Activated naive CD8-positive, alpha-beta T cell treated with anti-CD3 and anti-CD28 coated beads, Interleukin-2, amount 10 ng/mL, durations not matched to agents 7 days and 5 days (primary cell): ENCODE results near the gene FARSA. TPM values are rescaled to one million over a fixed set of nuclear protein-coding genes. Genes with fewer than 3 reads are reported as not detected.

Source experiments
- ATAC-seq: fragments of 150-1000 bp; cut with Tn5 transposase; one replicate; pipeline ENCODE4 v1.10.0; 2021; ENCODE audit warnings: low read depth, moderate library complexity
- POLR2A ChIA-PET: fragments of 350-600 bp; sonication (Branson Sonifier 250); formaldehyde crosslinking; loops from one replicate; lab custom pipeline; 2021; ENCODE audit warnings: antibody characterized with exemption; lab: Charles Lee
- DNase-seq: peaks from one replicate; pipeline ENCODE4 v3.0.0; 2021
- H3K27ac Mint-ChIP-seq: one replicate; pipeline ENCODE4 v1.8.0; 2022; ENCODE audit warnings: mild to moderate bottlenecking, mixed read lengths
- H3K27me3 Mint-ChIP-seq: one replicate; pipeline ENCODE4 v1.8.0; 2022; ENCODE audit warnings: mild to moderate bottlenecking, moderate library complexity, mixed read lengths
- H3K36me3 Mint-ChIP-seq: one replicate; pipeline ENCODE4 v1.8.0; 2021; ENCODE audit warnings: mild to moderate bottlenecking, mixed read lengths
- H3K4me1 Mint-ChIP-seq: one replicate; pipeline ENCODE4 v1.8.0; 2021; ENCODE audit warnings: mixed read lengths
- H3K4me3 Mint-ChIP-seq: one replicate; pipeline ENCODE4 v1.8.0; 2022; ENCODE audit warnings: mild to moderate bottlenecking, moderate library complexity, mixed read lengths
- H3K9me3 Mint-ChIP-seq: one replicate; pipeline ENCODE4 v1.8.0; 2021; ENCODE audit warnings: mixed read lengths
- total RNA-seq, 2 experiments: library from RNA; stranded (reverse); gene quantifications; one replicate each; pipeline ENCODE4 v1.2.3, GENCODE V29; 2021

The FARSA gene
- total RNA-seq, 2 experiments from 2014 or later, result 69.2 to 73.3 TPM

DNA sequence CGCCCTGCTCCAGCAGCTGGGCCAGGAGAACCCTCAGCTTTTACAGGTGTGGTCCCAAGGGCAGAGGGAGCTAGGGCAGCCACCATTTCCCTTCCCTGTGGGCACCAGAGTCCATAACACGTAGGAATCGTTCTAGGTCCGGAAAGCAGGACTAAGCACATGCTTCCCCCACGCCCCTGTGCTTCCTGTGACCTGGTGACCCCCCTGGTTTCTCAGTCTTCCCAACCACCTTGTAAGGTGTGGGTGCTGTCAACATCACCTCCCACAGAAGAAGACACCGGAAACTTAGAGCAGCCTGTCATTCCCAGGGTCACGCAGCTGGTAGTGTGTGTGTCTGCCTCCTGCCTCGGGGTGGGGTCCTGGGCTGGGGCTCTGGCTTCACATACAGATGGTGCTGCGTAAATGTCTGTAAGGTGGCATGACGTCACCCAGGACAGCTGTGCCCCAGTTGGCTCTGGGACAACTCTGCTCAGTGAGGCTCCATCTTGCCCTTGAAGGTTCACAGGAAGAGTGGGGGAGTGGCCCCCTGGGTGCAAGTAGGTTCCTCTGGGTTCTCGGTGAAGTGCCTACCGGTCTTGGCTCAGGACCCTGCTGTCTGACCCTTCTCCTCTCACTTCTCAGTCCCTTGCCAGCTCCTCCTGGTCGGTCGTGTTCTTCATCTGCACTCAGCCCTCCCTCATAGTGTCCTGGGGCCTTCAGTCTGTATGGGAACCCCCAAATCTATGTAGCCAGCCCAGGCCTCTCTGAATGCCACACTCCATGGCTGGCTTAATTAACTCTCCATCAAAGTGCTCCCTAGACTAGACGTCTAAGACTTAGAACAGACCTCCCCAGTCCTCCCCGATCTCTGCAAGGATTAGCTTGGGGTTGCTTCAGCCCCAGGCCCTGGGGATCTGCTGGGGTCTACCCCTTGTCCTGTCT lies 16.1 kb upstream of the FARSA start:
- Mint-ChIP-seq H3K27ac (peak overlapping the region; percentile 31), H3K27me3 (no peaks in the 10 kb centered on the region), H3K36me3 (peaks cover 30% of the 10 kb centered on the region), H3K9me3 (no peaks in the 10 kb centered on the region), H3K4me3 (no peak overlapping the region), H3K4me1 (peaks cover 30% of the 10 kb centered on the region)
- no peak for DNase-seq
- POLR2A ChIA-PET, result interaction anchor here (0.7 kb wide), 1 partner anchor 102 kb away, joined by 5 read pairs; no protein-coding TSS in a partner anchor
- ATAC-seq, result no peak

DNA sequence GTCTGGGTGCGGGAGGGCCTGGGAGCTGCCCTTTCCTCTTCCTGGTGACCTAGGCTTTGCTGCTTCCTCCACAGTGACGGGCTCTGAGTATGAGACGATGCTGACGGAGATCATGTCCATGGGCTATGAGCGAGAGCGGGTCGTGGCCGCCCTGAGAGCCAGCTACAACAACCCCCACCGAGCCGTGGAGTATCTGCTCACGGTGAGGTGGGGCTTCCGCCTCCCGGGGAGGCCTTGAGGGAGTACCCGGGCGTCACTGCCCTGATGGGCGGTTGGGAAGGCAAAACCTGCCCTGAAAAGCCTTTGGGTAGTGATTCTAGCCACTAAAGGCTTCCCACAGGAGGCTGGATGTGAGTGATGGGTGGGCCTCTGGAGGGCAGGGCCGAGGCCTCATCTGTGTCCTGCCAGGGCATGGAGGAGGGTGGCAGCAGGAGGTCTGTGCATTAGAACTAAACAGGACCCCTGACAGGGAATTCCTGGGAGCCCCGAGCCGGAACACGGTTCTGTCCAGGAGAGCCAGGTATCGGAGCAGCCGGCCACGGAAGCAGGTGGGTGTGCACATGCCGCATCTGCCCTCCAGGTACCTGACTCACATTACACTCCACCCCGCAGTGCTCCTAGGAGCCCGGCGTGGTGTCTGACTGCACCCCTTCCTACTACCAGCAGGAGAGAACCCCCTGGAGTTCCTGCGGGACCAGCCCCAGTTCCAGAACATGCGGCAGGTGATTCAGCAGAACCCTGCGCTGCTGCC lies 15.3 kb upstream of the FARSA start:
- Mint-ChIP-seq H3K4me1 (peaks cover 29% of the 10 kb centered on the region), H3K9me3 (no peaks in the 10 kb centered on the region), H3K27me3 (no peaks in the 10 kb centered on the region), H3K4me3 (no peak overlapping the region), H3K36me3 (peaks cover 31% of the 10 kb centered on the region), H3K27ac (peak overlapping the region; percentile 38)
- ATAC-seq (no peak), DNase-seq (no peak)
- POLR2A ChIA-PET, result interaction anchor here (1.2 kb wide), 1 partner anchor 16 kb away, joined by 3 read pairs; no protein-coding TSS in a partner anchor

DNA sequence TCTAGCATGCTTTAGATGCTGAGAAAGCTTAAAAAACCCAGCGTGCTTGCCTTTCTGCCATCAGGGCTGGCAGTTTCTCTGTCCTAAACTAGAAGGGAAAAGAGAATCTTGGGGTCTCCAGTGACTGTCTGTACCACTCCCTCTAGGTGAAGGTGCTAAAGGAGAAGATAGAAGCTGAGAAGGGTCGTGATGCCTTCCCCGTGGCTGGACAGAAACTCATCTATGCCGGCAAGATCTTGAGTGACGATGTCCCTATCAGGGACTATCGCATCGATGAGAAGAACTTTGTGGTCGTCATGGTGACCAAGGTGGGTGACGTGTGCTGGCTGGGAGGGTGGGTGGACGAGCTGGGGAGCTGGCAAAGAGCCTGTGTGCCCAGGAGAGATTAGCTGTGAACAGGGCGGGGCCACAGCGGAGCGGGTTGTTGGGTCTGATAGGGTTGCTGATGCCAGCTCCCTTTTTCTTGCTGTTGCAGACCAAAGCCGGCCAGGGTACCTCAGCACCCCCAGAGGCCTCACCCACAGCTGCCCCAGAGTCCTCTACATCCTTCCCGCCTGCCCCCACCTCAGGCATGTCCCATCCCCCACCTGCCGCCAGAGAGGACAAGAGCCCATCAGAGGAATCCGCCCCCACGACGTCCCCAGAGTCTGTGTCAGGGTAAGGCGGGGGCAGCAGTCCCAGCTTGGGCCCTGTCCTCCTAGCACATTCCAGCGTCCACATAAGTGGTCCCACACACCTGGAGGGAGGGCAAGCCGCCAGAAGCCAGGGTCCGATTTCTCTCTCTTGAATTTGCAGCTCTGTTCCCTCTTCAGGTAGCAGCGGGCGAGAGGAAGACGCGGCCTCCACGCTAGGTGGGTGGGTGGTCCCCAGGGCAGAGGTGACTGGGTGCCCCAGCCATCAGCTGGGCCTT lies 14.4 kb upstream of the FARSA start:
- H3K4me3 Mint-ChIP-seq, result no peak overlapping the region
- DNase-seq, result no peak
- peaks cover 38% of the 10 kb centered on the region for H3K36me3 Mint-ChIP-seq
- H3K9me3 Mint-ChIP-seq, result no peaks in the 10 kb centered on the region
- ATAC-seq, result no peak
- no peaks in the 10 kb centered on the region for H3K27me3 Mint-ChIP-seq
- POLR2A ChIA-PET, result interaction anchor here (0.5 to 1.2 kb wide), 3 partner anchors 14 to 68 kb away, joined by 3 to 5 read pairs (median 5); no protein-coding TSS in a partner anchor
- H3K27ac Mint-ChIP-seq, result peak overlapping the region; percentile 38
- H3K4me1 Mint-ChIP-seq, result peaks cover 34% of the 10 kb centered on the region

DNA sequence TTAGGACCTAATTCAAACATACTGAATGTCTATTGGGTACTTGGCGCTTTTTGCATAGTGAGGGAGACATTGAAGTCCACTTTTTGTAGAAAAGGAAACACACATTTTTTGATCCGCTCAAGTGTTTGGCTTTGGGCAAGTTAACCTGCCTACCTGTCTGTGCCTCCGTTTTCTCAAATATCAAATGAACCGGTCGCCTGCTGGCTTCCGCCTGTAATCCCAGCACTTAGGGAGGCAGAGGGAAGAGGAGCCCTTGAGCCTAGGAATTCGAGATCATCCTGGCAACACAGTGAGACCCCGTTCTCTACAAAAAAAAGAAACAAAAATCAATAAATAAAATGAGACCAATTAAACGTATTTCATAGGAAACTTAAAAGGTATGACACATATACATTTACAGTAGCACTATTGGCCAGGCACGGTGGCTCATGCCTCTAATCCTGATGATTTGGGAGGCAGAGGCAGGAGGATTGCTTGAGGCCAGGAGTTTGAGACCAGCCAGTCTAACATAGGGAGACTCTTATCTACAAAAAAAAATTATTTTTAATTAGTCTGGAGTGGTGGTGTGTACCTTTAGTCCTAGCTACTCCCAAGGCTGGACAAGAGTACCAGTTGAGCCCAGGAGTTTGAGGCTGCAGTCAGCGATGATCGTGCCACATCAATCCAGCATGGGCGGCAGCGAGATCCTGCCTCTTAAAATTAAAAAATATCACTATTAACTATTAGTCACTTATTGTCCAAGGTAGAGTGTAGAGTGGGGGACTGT lies 13.4 kb upstream of the FARSA start:
- Mint-ChIP-seq H3K4me1 (peaks cover 35% of the 10 kb centered on the region), H3K4me3 (peak overlapping the region; percentile 97), H3K9me3 (no peaks in the 10 kb centered on the region), H3K36me3 (peaks cover 39% of the 10 kb centered on the region), H3K27me3 (no peaks in the 10 kb centered on the region), H3K27ac (peak overlapping the region; percentile 84)
- POLR2A ChIA-PET, result interaction anchor here (0.5 to 1.9 kb wide), 9 partner anchors 9 to 298 kb away, joined by 3 to 10 read pairs (median 4); partner anchors contain the start of genes CALR and FARSA
- ATAC-seq (no peak), DNase-seq (no peak)

GRCh38 chr19:12946092-12946721 lies 12.7 kb upstream of the FARSA start:
- peak; percentile 67 for ATAC-seq
- H3K9me3 Mint-ChIP-seq, result no peaks in the 10 kb centered on the region
- H3K27ac Mint-ChIP-seq, result peak overlapping the region; percentile 84
- peak; percentile 73 for DNase-seq
- peaks cover 35% of the 10 kb centered on the region for H3K4me1 Mint-ChIP-seq
- POLR2A ChIA-PET, result interaction anchor here (0.5 to 1.9 kb wide), 9 partner anchors 9 to 299 kb away, joined by 3 to 10 read pairs (median 4); partner anchors contain the start of genes CALR and FARSA
- H3K36me3 Mint-ChIP-seq, result peaks cover 43% of the 10 kb centered on the region
- H3K27me3 Mint-ChIP-seq, result no peaks in the 10 kb centered on the region
- H3K4me3 Mint-ChIP-seq, result peak overlapping the region; percentile 97

DNA sequence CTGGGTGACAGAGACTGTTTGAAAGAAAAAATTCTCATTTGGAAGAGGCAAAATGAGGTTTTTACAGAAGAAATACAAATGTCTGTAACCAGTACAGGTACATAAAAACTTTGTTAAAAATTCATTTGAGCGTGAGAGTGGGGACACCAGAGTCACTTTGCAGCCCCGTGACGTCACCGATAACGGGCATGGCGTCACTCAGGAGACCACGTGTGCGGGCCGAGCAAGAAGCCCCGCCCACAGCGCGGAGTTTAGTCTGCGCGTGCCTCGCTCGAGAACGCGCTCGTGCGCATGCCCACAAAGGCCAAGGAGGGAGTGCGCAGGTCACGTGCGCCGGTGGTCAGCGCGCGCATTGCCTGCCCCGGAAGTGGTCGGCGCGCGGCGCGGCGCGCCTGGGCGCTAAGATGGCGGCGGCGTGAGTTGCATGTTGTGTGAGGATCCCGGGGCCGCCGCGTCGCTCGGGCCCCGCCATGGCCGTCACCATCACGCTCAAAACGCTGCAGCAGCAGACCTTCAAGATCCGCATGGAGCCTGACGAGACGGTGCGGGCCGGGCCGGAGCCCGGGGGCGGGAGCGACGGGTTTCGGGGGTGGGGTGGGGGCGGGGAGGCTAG lies 12.1 kb upstream of the FARSA start, which contains the start of gene RAD23A:
Gene RAD23A, plus strand, starts transcription at position 384 of the 613 bp plus-strand sequence. Its CDS starts 87 bp downstream, at position 471.
- peaks cover 39% of the 10 kb centered on the region for H3K4me1 Mint-ChIP-seq
- POLR2A ChIA-PET, result interaction anchor here (1.0 to 1.9 kb wide), 4 partner anchors 10 to 236 kb away, joined by 3 to 10 read pairs (median 7); partner anchors contain the start of gene FARSA
- ATAC-seq (peak; percentile 78), DNase-seq (peak; percentile 100)
- peak within 1 kb of the TSS; percentile 99 for H3K27ac Mint-ChIP-seq
- H3K9me3 Mint-ChIP-seq, result no peaks in the 10 kb centered on the region
- H3K27me3 Mint-ChIP-seq, result no peaks in the 10 kb centered on the region
- H3K36me3 Mint-ChIP-seq, result peaks cover 46% of the 10 kb centered on the region
- peak within 1 kb of the TSS; percentile 97 for H3K4me3 Mint-ChIP-seq

DNA sequence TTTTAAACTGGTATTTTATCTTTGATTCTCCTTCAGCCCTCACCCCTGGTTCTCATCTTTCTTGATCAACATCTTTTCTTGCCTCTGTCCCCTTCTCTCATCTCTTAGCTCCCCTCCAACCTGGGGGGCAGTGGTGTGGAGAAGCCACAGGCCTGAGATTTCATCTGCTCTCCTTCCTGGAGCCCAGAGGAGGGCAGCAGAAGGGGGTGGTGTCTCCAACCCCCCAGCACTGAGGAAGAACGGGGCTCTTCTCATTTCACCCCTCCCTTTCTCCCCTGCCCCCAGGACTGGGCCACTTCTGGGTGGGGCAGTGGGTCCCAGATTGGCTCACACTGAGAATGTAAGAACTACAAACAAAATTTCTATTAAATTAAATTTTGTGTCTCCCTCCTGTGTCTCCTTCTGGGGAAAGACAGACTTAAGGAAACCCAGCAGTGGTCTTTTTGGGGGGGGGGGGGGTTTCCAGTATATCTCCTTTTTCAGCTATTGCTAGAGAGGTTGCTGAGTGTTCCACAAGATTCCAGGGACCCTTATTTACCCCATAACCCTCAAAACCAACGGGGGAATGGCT lies 10.7 kb upstream of the FARSA start:
- Mint-ChIP-seq H3K4me3 (no peak overlapping the region), H3K9me3 (no peaks in the 10 kb centered on the region), H3K27me3 (no peaks in the 10 kb centered on the region), H3K4me1 (peaks cover 49% of the 10 kb centered on the region), H3K27ac (peak overlapping the region; percentile 99), H3K36me3 (peaks cover 51% of the 10 kb centered on the region)
- DNase-seq (no peak), ATAC-seq (no peak)
- POLR2A ChIA-PET, result interaction anchor here (1.2 kb wide), 1 partner anchor 55 kb away, joined by 3 read pairs; no protein-coding TSS in a partner anchor

- DNase-seq, result no peak
- peak overlapping the region; percentile 15 for H3K4me3 Mint-ChIP-seq
These were observed 10.0 kb upstream of the FARSA start for GRCh38 chr19:12943437-12944044.

DNA sequence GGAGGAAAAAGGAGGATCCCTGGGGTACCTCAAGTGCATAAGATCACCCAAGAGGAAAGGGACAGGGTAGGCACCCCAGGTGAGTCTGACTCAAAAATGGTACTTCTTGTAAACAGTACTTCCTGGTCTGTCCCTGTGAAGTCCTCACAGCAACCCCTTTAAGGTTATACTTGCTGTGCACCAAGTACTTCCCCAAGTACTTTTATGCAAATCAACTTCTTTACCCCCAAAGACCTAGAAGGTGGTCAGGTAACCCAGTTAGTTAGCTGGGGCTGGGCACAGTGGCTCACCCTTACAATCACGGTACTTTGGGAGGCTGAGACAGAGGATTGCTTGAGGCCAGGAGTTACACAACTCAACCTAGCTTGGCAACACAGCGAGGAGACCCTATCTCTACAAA lies 7.4 kb upstream of the FARSA start:
- H3K36me3 Mint-ChIP-seq, result peaks cover 47% of the 10 kb centered on the region
- H3K9me3 Mint-ChIP-seq, result no peaks in the 10 kb centered on the region

More at GRCh38 chr19:12943437-12944044, 10.0 kb upstream of the FARSA start:
- Mint-ChIP-seq H3K4me1 (peaks cover 51% of the 10 kb centered on the region), H3K27ac (peak overlapping the region; percentile 86), H3K36me3 (peaks cover 55% of the 10 kb centered on the region), H3K27me3 (no peaks in the 10 kb centered on the region), H3K9me3 (no peaks in the 10 kb centered on the region)
- POLR2A ChIA-PET, result interaction anchor here (0.7 to 1.2 kb wide), 5 partner anchors 11 to 789 kb away, joined by 3 to 13 read pairs (median 4); no protein-coding TSS in a partner anchor
- no peak for ATAC-seq

GRCh38 chr19:12939975-12940423 lies 6.5 kb upstream of the FARSA start:
- POLR2A ChIA-PET, result interaction anchor here (0.6 to 3.3 kb wide), 4 partner anchors 26 to 206 kb away, joined by 3 to 25 read pairs (median 4); partner anchors contain the start of genes GCDH and TRIR

More for the DNA sequence above, 7.4 kb upstream of the FARSA start:
- ATAC-seq (no peak), DNase-seq (no peak)
- Mint-ChIP-seq H3K4me3 (peak overlapping the region; percentile 99), H3K27ac (peak overlapping the region; percentile 92), H3K27me3 (no peaks in the 10 kb centered on the region), H3K4me1 (peaks cover 55% of the 10 kb centered on the region)
- POLR2A ChIA-PET, result interaction anchor here (1.0 kb wide), 1 partner anchor 1038 kb away, joined by 3 read pairs; no protein-coding TSS in a partner anchor

More at GRCh38 chr19:12939975-12940423, 6.5 kb upstream of the FARSA start:
- H3K27ac Mint-ChIP-seq, result peak overlapping the region; percentile 92
- H3K36me3 Mint-ChIP-seq, result peaks cover 42% of the 10 kb centered on the region
- no peak for DNase-seq
- no peaks in the 10 kb centered on the region for H3K27me3 Mint-ChIP-seq
- peak overlapping the region; percentile 99 for H3K4me3 Mint-ChIP-seq
- H3K9me3 Mint-ChIP-seq, result no peaks in the 10 kb centered on the region
- peaks cover 49% of the 10 kb centered on the region for H3K4me1 Mint-ChIP-seq
- ATAC-seq, result no peak
